Mammary epithelial cell (primary cell): ENCODE results near the gene SGF29.

Experiments
- EZH2 ChIP-seq: IDR thresholded peaks from 2 replicates; pipeline ENCODE4 v1.6.1; 2012; ENCODE audit warnings: low read length, inconsistent platforms, borderline replicate concordance
- TF ChIP-seq, protein P1 (sequence below), 2 donors: IDR thresholded peaks in 1 of 2; conservative IDR thresholded peaks in 1 of 2; 2 replicates each; pipeline ENCODE4 v1.5.1; 2011 to 2012; ENCODE audit warnings: inconsistent platforms in 2 of 2, low read length in 2 of 2, mild to moderate bottlenecking in 2 of 2, control low read depth in 1 of 2, low read depth in 1 of 2; ENCODE audit not compliant: insufficient read depth in 1 of 2; ENCODE audit errors: extremely low read depth in 1 of 2

GRCh38 chr16:28586466-28586865 lies 32.7 kb downstream of the SGF29 start:
- TF ChIP-seq, protein P1, sequence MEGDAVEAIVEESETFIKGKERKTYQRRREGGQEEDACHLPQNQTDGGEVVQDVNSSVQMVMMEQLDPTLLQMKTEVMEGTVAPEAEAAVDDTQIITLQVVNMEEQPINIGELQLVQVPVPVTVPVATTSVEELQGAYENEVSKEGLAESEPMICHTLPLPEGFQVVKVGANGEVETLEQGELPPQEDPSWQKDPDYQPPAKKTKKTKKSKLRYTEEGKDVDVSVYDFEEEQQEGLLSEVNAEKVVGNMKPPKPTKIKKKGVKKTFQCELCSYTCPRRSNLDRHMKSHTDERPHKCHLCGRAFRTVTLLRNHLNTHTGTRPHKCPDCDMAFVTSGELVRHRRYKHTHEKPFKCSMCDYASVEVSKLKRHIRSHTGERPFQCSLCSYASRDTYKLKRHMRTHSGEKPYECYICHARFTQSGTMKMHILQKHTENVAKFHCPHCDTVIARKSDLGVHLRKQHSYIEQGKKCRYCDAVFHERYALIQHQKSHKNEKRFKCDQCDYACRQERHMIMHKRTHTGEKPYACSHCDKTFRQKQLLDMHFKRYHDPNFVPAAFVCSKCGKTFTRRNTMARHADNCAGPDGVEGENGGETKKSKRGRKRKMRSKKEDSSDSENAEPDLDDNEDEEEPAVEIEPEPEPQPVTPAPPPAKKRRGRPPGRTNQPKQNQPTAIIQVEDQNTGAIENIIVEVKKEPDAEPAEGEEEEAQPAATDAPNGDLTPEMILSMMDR (conservative IDR thresholded peaks at IDR 0.05 in 1 of 2, IDR thresholded peaks at IDR 0.05 in 1 of 2; ENCODE audit: extremely low read depth in 1 of 2, insufficient read depth in 1 of 2, low read depth in 1 of 2, low read length in 2 of 2), result no peak
- TF ChIP-seq EZH2, result no peak
